ENCODE measurements around the gene RELT.

DNA sequence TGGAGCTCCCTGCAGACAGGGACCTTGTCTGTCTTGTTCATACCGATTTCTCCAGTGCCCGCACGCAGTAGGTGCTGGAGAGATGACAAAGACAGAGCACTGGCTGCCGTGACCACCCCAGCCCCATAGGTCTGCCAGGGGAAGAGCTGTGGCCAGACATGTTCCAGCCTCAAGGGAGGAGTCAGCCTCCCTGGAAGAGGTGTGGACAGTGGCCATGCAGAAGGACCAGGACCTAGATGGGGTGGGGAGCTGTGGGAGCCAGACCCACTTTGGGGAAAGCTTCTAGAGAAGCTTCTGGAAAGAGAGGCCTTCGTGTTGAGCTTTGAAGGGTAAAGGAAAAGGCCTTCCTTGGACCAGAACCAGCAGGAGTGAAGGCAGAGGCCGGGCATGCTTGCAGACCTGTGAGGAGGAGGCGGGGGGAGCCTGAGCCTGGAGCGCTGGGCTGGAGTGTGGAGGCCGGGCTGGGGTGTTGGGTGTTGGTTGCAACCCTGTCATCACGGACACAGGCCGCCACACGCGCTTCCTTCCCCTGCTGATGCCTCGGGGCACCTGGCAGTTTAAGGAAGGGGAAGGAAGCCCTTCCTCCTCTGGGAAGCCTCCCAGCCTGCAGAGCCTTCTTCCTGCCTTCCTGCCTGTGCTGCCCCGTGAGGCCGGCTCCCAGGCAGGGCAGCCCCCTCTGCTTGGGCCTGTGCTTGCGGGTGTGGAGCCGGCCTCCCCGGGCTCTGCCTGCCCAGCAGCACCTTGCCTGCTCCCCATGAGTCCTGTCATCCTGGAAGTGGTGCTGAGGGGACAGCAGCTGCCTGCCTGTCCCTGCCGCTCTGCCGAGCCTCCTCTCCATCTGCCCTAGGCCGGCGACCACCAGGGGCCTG is 12.3 kb downstream of the RELT start:
- TF ChIP-seq CTCF (IDR thresholded peaks at IDR 0.05), result no peak
- TF ChIP-seq POLR2AphosphoS5 (IDR thresholded peaks at IDR 0.05), result no peak
- TF ChIP-seq POLR2A (IDR thresholded peaks at IDR 0.05), result no peak
- TF ChIP-seq EP300 (IDR thresholded peaks at IDR 0.05), result no peak
